Natural killer cell (primary cell): ENCODE data around the gene PCK1. TPM values are rescaled to one million over a fixed set of nuclear protein-coding genes. Genes with fewer than 3 reads are reported as not detected.
A peak's percentile ranks its signal among the peaks of the same experiment; 100 is the strongest.

ENCODE experiments used
- ATAC-seq, 3 donors: fragments of 150-1000 bp in 2 of 3; fragments of 200-7000 bp in 1 of 3; cut with Tn5 transposase; 1 replicate in 1 of 3; 2 replicates in 2 of 3; pipeline ENCODE4 v1.10.0; 2021; ENCODE audit warnings: mild to moderate bottlenecking in 2 of 3, moderate library complexity in 2 of 3
- DNase-seq, 2 donors: peaks; one replicate each; pipeline versions ENCODE4 v3.0.0 to v3.0.0-alpha.2; 2013 to 2021; ENCODE audit warnings: mixed read lengths in 1 of 2
- H3K27ac ChIP-seq: one replicate; pipeline ENCODE4 v1.5.1; 2013; ENCODE audit warnings: mild to moderate bottlenecking, low read length
- H3K27me3 ChIP-seq: one replicate; pipeline ENCODE4 v1.6.1; 2013; ENCODE audit warnings: low read length; ENCODE audit not compliant: control insufficient read depth, insufficient read depth
- H3K36me3 ChIP-seq: one replicate; pipeline ENCODE4 v1.6.1; 2013; ENCODE audit warnings: low read length; ENCODE audit not compliant: control insufficient read depth, insufficient read depth
- H3K4me1 ChIP-seq: one replicate; pipeline ENCODE4 v1.6.1; 2013; ENCODE audit warnings: low read length; ENCODE audit not compliant: control insufficient read depth, insufficient read depth
- H3K4me3 ChIP-seq: one replicate; pipeline ENCODE4 v1.5.1; 2013; ENCODE audit warnings: low read length
- H3K9me3 ChIP-seq: one replicate; pipeline ENCODE4 v1.6.1; 2013; ENCODE audit warnings: low read length; ENCODE audit not compliant: control insufficient read depth, insufficient read depth
- H3K27ac Mint-ChIP-seq, 2 donors: one replicate each; pipeline ENCODE4 v1.8.0; 2022; ENCODE audit warnings: mild to moderate bottlenecking in 2 of 2, mixed read lengths in 2 of 2, moderate library complexity in 1 of 2
- H3K27me3 Mint-ChIP-seq, 2 donors: one replicate each; pipeline ENCODE4 v1.8.0; 2022; ENCODE audit warnings: low read depth in 2 of 2, mixed read lengths in 2 of 2
- H3K36me3 Mint-ChIP-seq: one replicate; pipeline ENCODE4 v1.8.0; 2022; ENCODE audit warnings: mixed read lengths
- H3K4me1 Mint-ChIP-seq, 2 donors: one replicate each; pipeline ENCODE4 v1.8.0; 2022; ENCODE audit warnings: mixed read lengths in 2 of 2
- H3K4me3 Mint-ChIP-seq: one replicate; pipeline ENCODE4 v1.8.0; 2022; ENCODE audit warnings: mild to moderate bottlenecking, moderate library complexity, mixed read lengths
- H3K9me3 Mint-ChIP-seq, 2 donors: one replicate each; pipeline ENCODE4 v1.8.0; 2022; ENCODE audit warnings: mixed read lengths in 2 of 2
- CTCF ChIP-seq: fragments of 200-600 bp; IDR thresholded peaks from one replicate; pipeline ENCODE4 v1.8.0; 2022; ENCODE audit warnings: antibody characterized with exemption
- WGBS: methylation state at CpG from one replicate; pipeline ENCODE4 v1.1.7; 2013; ENCODE audit warnings: missing lambda C conversion rate; ENCODE audit not compliant: insufficient coverage; 5-methylcytosine and 5-hydroxymethylcytosine counted together
- intact Hi-C: fragments of 100-400 bp; cut with micrococcal nuclease; formaldehyde crosslinking; loops from one replicate; pipeline ENCODE4 v1.14.2; 2022
- total RNA-seq, 4 donors: library from RNA; stranded (reverse); fragments of 120-200 nt in 1 of 4; gene quantifications; one replicate each; pipeline versions ENCODE4 v1.2.3 to v1.2.4, GENCODE V29; 2013 to 2022

The PCK1 gene
- total RNA-seq, 3 donors from 2014 or later (not counting 1 experiment from before 2014, with no cell fraction given) = not detected

GRCh38 chr20:57528148-57528547 lies 32.8 kb upstream of the PCK1 start:
- no peaks in the 10 kb centered on the region for H3K36me3 ChIP-seq
- H3K4me1 ChIP-seq = no peaks in the 10 kb centered on the region
- Mint-ChIP-seq H3K4me1 (no peaks in the 10 kb centered on the region), H3K27me3 (peaks cover 1 to 5% of the 10 kb centered on the region in 2 donors), H3K9me3 (no peaks in the 10 kb centered on the region), H3K4me3 (no peak overlapping the region), H3K27ac (no peak overlapping the region), H3K36me3 (no peaks in the 10 kb centered on the region)
- intact Hi-C loops = no loop called here
- H3K27me3 ChIP-seq = no peaks in the 10 kb centered on the region
- 96% methylated on average over 3 of the region's 4 CpGs for WGBS
- ATAC-seq = no peak
- no peak for TF ChIP-seq CTCF
- H3K27ac ChIP-seq = no peak overlapping the region
- DNase-seq = no peak
- H3K4me3 ChIP-seq = no peak overlapping the region
- no peaks in the 10 kb centered on the region for H3K9me3 ChIP-seq

GRCh38 chr20:57529160-57529585 lies 31.7 kb upstream of the PCK1 start:
- ATAC-seq = no peak
- Histone ChIP-seq H3K9me3 (no peaks in the 10 kb centered on the region), H3K27me3 (no peaks in the 10 kb centered on the region), H3K36me3 (no peaks in the 10 kb centered on the region), H3K4me1 (no peaks in the 10 kb centered on the region), H3K4me3 (no peak overlapping the region), H3K27ac (no peak overlapping the region)
- H3K9me3 Mint-ChIP-seq = no peaks in the 10 kb centered on the region
- no peaks in the 10 kb centered on the region for H3K4me1 Mint-ChIP-seq
- intact Hi-C loops = no loop called here
- no peak overlapping the region for H3K27ac Mint-ChIP-seq
- TF ChIP-seq CTCF = no peak
- H3K27me3 Mint-ChIP-seq = peaks cover 11% of the 10 kb centered on the region in 2 donors
- no peak overlapping the region for H3K4me3 Mint-ChIP-seq
- H3K36me3 Mint-ChIP-seq = no peaks in the 10 kb centered on the region
- no peak for DNase-seq
- WGBS = 89% methylated on average over 7 of the region's 8 CpGs

- no peak overlapping the region for H3K4me3 Mint-ChIP-seq
- DNase-seq (no peak), ATAC-seq (peak in 1 of 3 donors; percentile 35)
- Histone ChIP-seq H3K4me1 (no peaks in the 10 kb centered on the region), H3K27ac (no peak overlapping the region), H3K4me3 (no peak overlapping the region), H3K36me3 (no peaks in the 10 kb centered on the region), H3K9me3 (no peaks in the 10 kb centered on the region), H3K27me3 (no peaks in the 10 kb centered on the region)
- no peak overlapping the region for H3K27ac Mint-ChIP-seq
- 90% methylated on average over 3 of the region's 3 CpGs for WGBS
- no peaks in the 10 kb centered on the region for H3K9me3 Mint-ChIP-seq
- H3K4me1 Mint-ChIP-seq = no peaks in the 10 kb centered on the region
- H3K36me3 Mint-ChIP-seq = no peaks in the 10 kb centered on the region
- intact Hi-C loops = no loop called here
- no peak for TF ChIP-seq CTCF
- peaks cover 11 to 17% of the 10 kb centered on the region in 2 donors for H3K27me3 Mint-ChIP-seq
Observed at GRCh38 chr20:57529810-57530209, 31.1 kb upstream of the PCK1 start.

- WGBS = 86% methylated on average over 4 of the region's 4 CpGs
- no peaks in the 10 kb centered on the region for H3K27me3 ChIP-seq
- H3K36me3 ChIP-seq = no peaks in the 10 kb centered on the region
- Mint-ChIP-seq H3K27me3 (peaks cover 13 to 24% of the 10 kb centered on the region in 2 donors), H3K27ac (no peak overlapping the region), H3K4me3 (no peak overlapping the region), H3K4me1 (no peaks in the 10 kb centered on the region), H3K9me3 (no peaks in the 10 kb centered on the region), H3K36me3 (no peaks in the 10 kb centered on the region)
- H3K4me3 ChIP-seq = no peak overlapping the region
- DNase-seq (no peak), ATAC-seq (no peak)
- intact Hi-C loops = no loop called here
- no peak for TF ChIP-seq CTCF
- H3K27ac ChIP-seq = no peak overlapping the region
- H3K9me3 ChIP-seq = no peaks in the 10 kb centered on the region
- H3K4me1 ChIP-seq = no peaks in the 10 kb centered on the region
Observed at GRCh38 chr20:57530327-57530981, 30.5 kb upstream of the PCK1 start.
